GM18519 (cell line): Measurements from ENCODE around the gene STX7.
"Not testable (repeated sequence)": the region's sequence is repeated elsewhere in the genome, so short reads cannot be mapped to it uniquely, and the experiment has no call there.

Experiments used
- ATAC-seq: cut with Tn5 transposase; IDR thresholded peaks from one replicate; pipeline ENCODE4 v1.9.1; 2021; ENCODE audit warnings: mild to moderate bottlenecking, moderate library complexity; ENCODE audit not compliant: unreplicated experiment, low FRiP score

Gene STX7

GRCh38 chr6:132512638-132513632 is at the start of gene STX7:
Gene STX7, minus strand, starts transcription at chr6:132513116. Its CDS starts 9,586 bp downstream, at chr6:132503530.
- peak; percentile 79 for ATAC-seq

DNA sequence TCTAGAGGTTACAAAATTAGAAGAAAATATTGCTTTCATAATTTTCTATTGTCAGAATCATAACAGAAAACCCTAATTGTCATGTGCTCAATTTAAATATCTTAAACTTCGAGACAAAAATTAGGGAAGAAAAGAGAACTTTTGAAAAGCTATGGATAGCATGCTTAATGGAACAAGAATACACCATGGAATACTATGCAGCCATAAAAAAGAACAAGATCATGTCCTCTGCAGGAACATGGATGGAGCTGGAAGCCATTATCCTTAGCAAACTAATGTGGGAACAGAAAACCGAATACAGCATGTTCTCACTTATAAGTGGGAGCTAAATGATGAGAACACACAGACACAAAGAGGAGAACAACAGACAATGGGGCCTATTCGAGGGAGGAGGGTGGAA is 47.2 kb upstream of the STX7 start:
- not testable (repeated sequence) for ATAC-seq

DNA sequence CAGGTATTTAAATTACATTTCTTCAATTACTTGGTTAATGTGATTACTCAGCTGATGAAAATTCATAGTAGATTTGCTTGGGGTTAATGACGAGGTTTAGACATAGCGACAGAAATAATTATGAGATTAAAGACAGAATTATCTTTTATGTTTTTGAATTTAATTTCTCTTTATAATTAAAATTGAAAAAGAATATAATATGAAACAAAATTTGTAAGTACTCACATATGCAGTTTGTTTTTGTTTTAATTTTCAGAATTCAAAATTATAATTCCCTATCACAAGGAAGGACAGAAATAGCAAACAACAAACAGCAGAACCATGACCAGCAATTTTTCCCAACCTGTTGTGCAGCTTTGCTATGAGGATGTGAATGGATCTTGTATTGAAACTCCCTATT is 39.5 kb upstream of the STX7 start, which contains the start of gene TAAR8:
TSS of gene TAAR8 (plus strand) at position 301 of the 400 bp plus-strand sequence. CDS start at position 322, 21 bp downstream.
- no peak for ATAC-seq

- ATAC-seq: no peak
Observed at GRCh38 chr6:132551214-132551613, 38.3 kb upstream of the STX7 start.

- no peak for ATAC-seq
Observed at GRCh38 chr6:132548746-132549463, 36.0 kb upstream of the STX7 start.

DNA sequence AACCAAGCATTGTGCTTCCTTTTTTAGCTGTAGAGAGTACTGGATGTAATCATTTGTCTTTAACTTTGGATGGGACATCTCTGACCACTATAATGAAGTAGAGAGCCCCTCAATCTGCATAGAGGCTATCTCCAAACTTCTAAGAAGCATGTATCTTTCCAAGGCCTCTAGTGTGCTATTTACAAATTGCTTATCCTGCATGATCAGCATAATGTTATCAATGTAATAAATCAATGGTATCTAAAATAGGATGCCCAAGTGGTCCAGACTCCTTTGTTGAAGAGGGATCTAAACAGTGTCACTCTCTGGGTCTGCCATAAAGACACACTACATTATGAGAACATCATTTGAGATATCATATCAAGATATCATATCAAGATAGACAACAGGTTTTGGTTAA is 31.9 kb upstream of the STX7 start:
- ATAC-seq: no peak

GRCh38 chr6:132537977-132538376 is 25.1 kb upstream of the STX7 start, which contains the start of gene TAAR9:
Gene TAAR9, plus strand, starts transcription at chr6:132538277. Its CDS starts 13 bp downstream, at chr6:132538290.
- no peak for ATAC-seq

GRCh38 chr6:132537145-132537544 is 24.2 kb upstream of the STX7 start:
- ATAC-seq: no peak

DNA sequence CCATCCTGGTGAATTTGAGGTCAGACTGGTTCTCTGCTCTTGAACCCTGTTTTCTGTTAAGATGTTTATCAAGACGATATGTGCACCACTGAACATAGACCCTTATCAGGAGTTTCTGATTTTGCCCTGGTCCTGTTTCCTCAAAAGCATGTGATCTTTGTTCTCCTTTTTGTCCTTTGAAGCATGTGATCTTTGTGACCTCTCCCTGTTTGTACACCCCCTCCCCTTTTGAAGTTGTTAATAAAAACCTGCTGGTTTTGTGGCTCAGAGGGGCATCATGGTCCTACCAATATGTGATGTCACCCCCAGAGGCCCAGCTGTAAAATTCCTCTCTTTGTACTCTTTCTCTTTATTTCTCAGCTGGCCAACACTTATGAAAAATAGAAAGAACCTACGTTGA is 21.6 kb upstream of the STX7 start:
- ATAC-seq: not testable (repeated sequence)

- no peak for ATAC-seq
Observed at GRCh38 chr6:132530293-132530974, 17.5 kb upstream of the STX7 start.

DNA sequence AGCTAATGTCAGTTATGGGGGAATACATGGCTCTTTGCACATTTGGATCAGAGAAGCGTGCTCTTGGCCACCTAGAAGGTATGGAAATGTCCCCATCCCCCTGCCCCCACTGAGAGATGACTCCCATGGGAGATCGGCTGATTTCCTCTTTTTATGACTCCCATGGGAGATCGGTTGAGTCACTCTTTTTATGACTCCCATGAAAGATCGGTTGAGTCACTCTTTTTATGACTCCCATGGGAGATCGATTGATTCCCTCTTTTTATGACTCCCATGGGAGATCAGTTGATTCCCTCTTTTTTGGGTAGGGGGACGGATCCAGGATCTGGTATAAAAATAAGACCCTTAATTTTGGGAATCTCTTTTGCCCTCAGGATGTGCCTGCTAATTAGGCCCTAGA is 14.9 kb upstream of the STX7 start:
- ATAC-seq: no peak

- ATAC-seq: no peak
Observed at GRCh38 chr6:132526461-132526860, 13.5 kb upstream of the STX7 start.

DNA sequence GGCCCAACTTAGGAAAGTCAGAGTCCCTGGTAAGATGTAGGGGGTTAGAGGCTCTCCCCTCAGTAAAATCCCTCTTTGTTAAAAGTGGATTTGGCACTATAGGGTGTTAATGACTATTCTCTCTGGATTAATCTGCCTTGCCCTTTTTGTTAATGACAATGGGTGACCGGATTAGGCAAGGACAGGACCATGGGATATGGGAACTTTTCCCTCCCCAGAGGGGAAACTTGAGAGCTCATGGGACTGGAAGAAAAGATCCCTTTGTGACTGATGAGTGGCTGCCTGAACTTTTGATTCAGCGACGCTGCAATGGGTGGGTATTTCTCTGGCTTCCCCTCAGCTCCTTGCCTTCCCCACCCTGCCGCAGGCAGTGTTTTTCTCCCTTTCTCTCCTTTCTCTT is 12.9 kb upstream of the STX7 start:
- ATAC-seq: no peak

GRCh38 chr6:132524646-132525045 is 11.7 kb upstream of the STX7 start:
- no peak for ATAC-seq

DNA sequence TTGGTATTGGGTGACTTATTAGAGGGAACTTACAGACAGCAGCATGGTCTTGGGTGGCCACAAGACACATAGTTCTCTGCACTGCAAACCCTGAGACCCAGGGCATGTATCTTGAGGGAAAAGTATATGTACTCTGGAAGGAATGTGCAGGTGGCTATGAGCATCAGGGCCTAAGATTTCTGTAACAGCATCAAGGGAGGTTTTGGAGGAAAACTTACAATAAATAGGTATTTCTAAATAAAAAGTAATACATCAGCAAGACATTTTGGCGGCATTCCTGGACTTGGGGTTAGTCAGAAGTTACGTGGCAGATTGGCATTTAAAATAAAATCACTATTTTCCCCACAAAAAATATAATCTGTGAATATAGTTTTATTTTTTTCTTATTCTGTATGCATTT is 8.0 kb upstream of the STX7 start:
- no peak for ATAC-seq

- no peak for ATAC-seq
Observed at GRCh38 chr6:132515386-132515785, 2.5 kb upstream of the STX7 start.

DNA sequence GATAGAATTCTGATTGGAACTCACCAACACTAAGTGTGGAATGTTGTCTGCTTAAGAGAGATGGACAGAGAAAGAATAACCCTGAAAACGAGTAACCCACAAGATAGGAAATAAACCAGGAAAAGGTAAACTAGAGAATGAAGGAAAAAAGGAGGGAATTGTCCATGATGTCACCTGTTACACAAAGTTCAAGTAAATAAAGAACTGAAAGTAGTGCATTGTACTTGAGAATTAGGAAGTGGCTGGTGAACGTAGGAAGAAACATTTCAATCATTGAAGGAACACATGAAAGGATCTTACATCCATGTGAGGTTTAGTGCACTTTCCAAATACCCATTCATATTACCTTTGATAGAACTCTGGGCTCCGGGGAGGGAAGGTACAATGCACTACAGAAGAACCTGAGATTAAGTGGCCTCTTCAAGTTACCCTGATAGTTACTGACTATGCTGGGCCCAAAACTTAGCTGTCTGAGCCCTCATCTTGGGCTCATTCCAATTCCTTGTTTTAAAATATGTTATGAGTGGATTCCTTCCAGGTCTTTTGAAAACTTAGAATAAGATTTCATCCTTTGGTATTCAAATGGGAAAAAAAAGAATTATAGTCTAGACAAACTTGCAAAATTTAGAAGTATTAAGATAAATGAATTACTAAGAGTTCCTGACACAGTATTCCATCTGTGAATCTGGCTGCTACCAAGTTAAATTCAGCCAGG is 1.1 kb upstream of the STX7 start:
- ATAC-seq: no peak

- no peak for ATAC-seq
Observed at GRCh38 chr6:132512342-132512637, 626 bp downstream of the STX7 start.

DNA sequence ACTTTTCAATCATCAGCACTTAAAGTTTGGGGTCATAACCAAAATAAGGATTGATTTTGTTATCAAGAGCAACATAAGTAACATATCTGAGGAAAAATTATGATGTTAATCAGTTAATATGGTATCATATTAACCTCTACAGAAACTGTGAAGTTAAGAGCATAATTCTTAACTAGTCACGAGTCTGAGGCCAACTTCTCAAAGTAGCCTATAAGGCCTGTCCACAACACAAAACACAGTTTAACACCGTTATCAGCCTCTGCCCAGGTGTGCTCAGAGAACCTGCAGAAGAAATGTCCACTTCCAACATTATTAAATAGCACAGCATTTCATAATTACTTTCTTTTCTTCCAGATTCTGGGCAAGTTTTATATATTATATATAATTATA is 1.1 kb downstream of the STX7 start:
- no peak for ATAC-seq

- ATAC-seq: no peak
Observed at GRCh38 chr6:132511210-132511830, 1.6 kb downstream of the STX7 start.
